Mesenchymal stem cell (in vitro differentiated cells and primary cell): ENCODE data around the gene BTD.

Experiments used
- DNase-seq: peaks from one replicate; pipeline ENCODE4 v3.0.0-alpha.2; 2013
- H2AFZ ChIP-seq: one replicate; pipeline ENCODE4 v1.6.1; 2013; ENCODE audit warnings: low read depth, mild to moderate bottlenecking, control low read depth, inconsistent platforms, low read length, moderate library complexity
- H2AK5ac ChIP-seq: 2 replicates; pipeline ENCODE4 v1.6.1; 2013; ENCODE audit warnings: low read length, moderate library complexity, mild to moderate bottlenecking, inconsistent platforms; ENCODE audit not compliant: severe bottlenecking
- H2BK120ac ChIP-seq: one replicate; pipeline ENCODE4 v1.6.1; 2013; ENCODE audit warnings: low read depth, mild to moderate bottlenecking, inconsistent platforms, low read length, moderate library complexity
- H2BK12ac ChIP-seq, 2 experiments: one replicate each; pipeline ENCODE4 v1.6.1; 2013; ENCODE audit warnings: inconsistent platforms in 2 of 2, low read length in 2 of 2, mild to moderate bottlenecking in 2 of 2, moderate library complexity in 2 of 2, control low read depth in 1 of 2
- H2BK15ac ChIP-seq: one replicate; pipeline ENCODE4 v1.6.1; 2013; ENCODE audit warnings: mild to moderate bottlenecking, low read depth, inconsistent platforms; ENCODE audit not compliant: poor library complexity, severe bottlenecking
- H2BK5ac ChIP-seq: 2 replicates; pipeline ENCODE4 v1.6.1; 2013; ENCODE audit warnings: low read depth, mild to moderate bottlenecking, low read length, control low read depth, inconsistent platforms; ENCODE audit not compliant: poor library complexity, severe bottlenecking
- H3K14ac ChIP-seq, 2 experiments: one replicate each; pipeline ENCODE4 v1.6.1; 2013; ENCODE audit warnings: inconsistent platforms in 2 of 2, low read length in 2 of 2, control low read depth in 1 of 2, mild to moderate bottlenecking in 1 of 2, moderate library complexity in 1 of 2
- H3K18ac ChIP-seq, 2 experiments: one replicate each; pipeline ENCODE4 v1.6.1; 2013; ENCODE audit warnings: inconsistent platforms in 2 of 2, low read length in 2 of 2, control low read depth in 1 of 2, low read depth in 1 of 2, mild to moderate bottlenecking in 1 of 2
- H3K23ac ChIP-seq, 2 experiments: one replicate each; pipeline ENCODE4 v1.6.1; 2013; ENCODE audit warnings: inconsistent platforms in 2 of 2, low read length in 2 of 2, mild to moderate bottlenecking in 2 of 2, moderate library complexity in 2 of 2, control low read depth in 1 of 2
- H3K27ac ChIP-seq: 2 replicates; pipeline ENCODE4 v1.5.1; 2013; ENCODE audit warnings: mild to moderate bottlenecking, moderate library complexity, low read length, control low read depth, inconsistent platforms; ENCODE audit not compliant: poor library complexity, severe bottlenecking
- H3K27me3 ChIP-seq, 2 experiments: 2 replicates each; pipeline versions ENCODE4 v1.6.1 to v1.7.0; 2013; ENCODE audit warnings: low read length in 2 of 2, mild to moderate bottlenecking in 2 of 2, moderate library complexity in 2 of 2, control low read depth in 1 of 2, inconsistent platforms in 1 of 2; ENCODE audit not compliant: control insufficient read depth in 1 of 2, insufficient read depth in 1 of 2
- H3K36me3 ChIP-seq, 2 experiments: 2 replicates each; pipeline versions ENCODE4 v1.6.1 to v1.7.0; 2013; ENCODE audit warnings: low read length in 2 of 2, control low read depth in 1 of 2, inconsistent platforms in 1 of 2, low read depth in 1 of 2, mild to moderate bottlenecking in 1 of 2; ENCODE audit not compliant: insufficient read depth in 2 of 2, control insufficient read depth in 1 of 2
- H3K4ac ChIP-seq, 2 experiments: one replicate each; pipeline ENCODE4 v1.6.1; 2013; ENCODE audit warnings: inconsistent platforms in 2 of 2, low read length in 2 of 2, mild to moderate bottlenecking in 2 of 2, moderate library complexity in 2 of 2, control low read depth in 1 of 2, low read depth in 1 of 2
- H3K4me1 ChIP-seq: 2 replicates; pipeline ENCODE4 v1.6.1; 2013; ENCODE audit warnings: low read depth, low read length, control low read depth; ENCODE audit not compliant: control insufficient read depth, insufficient read depth
- H3K4me2 ChIP-seq: 2 replicates; pipeline ENCODE4 v1.6.1; 2013; ENCODE audit warnings: low read length, mild to moderate bottlenecking, inconsistent platforms; ENCODE audit not compliant: poor library complexity, severe bottlenecking
- H3K4me3 ChIP-seq, 2 experiments: 2 replicates each; pipeline versions ENCODE4 v1.5.1 to v1.7.0; 2013; ENCODE audit warnings: low read length in 2 of 2, mild to moderate bottlenecking in 2 of 2, control low read depth in 1 of 2, low read depth in 1 of 2; ENCODE audit not compliant: insufficient read depth in 1 of 2
- H3K79me1 ChIP-seq: replicated peaks from 2 replicates; pipeline ENCODE4 v1.6.1; 2013; ENCODE audit warnings: mild to moderate bottlenecking, control low read depth, low read length, inconsistent platforms; ENCODE audit not compliant: poor library complexity, severe bottlenecking
- H3K9ac ChIP-seq: 2 replicates; pipeline ENCODE4 v1.7.0; 2013; ENCODE audit warnings: mild to moderate bottlenecking, low read length, moderate library complexity
- H3K9me3 ChIP-seq: 2 replicates; pipeline ENCODE4 v1.7.0; 2013; ENCODE audit warnings: mild to moderate bottlenecking, low read length; ENCODE audit not compliant: control insufficient read depth
- H4K8ac ChIP-seq: one replicate; pipeline ENCODE4 v1.6.1; 2013; ENCODE audit warnings: inconsistent platforms, mild to moderate bottlenecking, low read length, moderate library complexity
- H4K91ac ChIP-seq: one replicate; pipeline ENCODE4 v1.6.1; 2013; ENCODE audit warnings: mild to moderate bottlenecking, low read length, inconsistent platforms
- WGBS: methylation state at CpG from one replicate; pipeline ENCODE4 v1.1.7; 2013; ENCODE audit warnings: mixed read lengths; 5-methylcytosine and 5-hydroxymethylcytosine counted together

BTD gene

DNA sequence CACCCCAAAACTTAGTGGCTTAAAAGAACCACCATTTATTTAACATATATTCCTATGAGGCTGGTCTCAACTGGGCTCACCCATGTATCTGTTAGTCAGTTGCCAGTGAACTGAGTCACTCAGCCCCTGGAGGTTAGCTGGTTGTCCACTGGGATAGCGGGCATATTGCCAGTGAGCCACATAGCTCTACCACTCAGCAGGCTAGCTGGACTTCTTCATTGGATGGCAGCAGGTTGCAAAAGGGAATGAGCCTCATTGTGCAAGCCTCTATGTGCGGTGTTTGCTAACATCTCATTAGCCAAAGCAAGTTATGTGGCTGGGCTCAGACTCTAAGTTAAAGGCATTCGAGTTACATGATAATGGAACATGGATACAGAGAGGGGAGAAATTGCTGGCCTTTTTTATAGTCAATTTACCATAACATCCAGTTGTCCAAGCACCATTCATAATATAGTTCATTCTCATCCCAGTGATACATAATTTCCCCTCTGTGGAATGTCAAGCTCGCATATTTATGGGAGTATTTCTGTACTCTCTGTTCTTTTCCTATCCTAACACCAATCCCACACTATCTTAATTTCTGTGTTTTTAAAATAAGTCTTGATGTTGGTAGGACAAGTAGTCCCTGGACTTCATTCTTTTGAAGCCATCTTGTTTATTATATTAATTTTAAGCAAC, 8.7 kb downstream of the BTD start:
- Histone ChIP-seq H4K91ac (no peak overlapping the region), H3K9me3 (no peaks in the 10 kb centered on the region), H2BK120ac (no peak overlapping the region), H2AFZ (no peak overlapping the region), H3K4me2 (no peak overlapping the region), H2BK12ac (no peak overlapping the region), H3K27ac (no peak overlapping the region), H2BK15ac (no peak overlapping the region), H3K4me3 (no peak overlapping the region), H3K4me1 (no peaks in the 10 kb centered on the region), H3K79me1 (peaks cover 4% of the 10 kb centered on the region), H3K27me3 (no peaks in the 10 kb centered on the region), H3K4ac (no peak overlapping the region), H4K8ac (no peak overlapping the region), H2BK5ac (no peak overlapping the region), H3K23ac (no peak overlapping the region), H3K36me3 (no peaks in the 10 kb centered on the region), H3K18ac (no peak overlapping the region), H3K9ac (no peak overlapping the region), H2AK5ac (no peak overlapping the region), H3K14ac (no peak overlapping the region)
- DNase-seq = peak; percentile 75
- WGBS = 93% methylated on average over 2 of the region's 4 CpGs

DNA sequence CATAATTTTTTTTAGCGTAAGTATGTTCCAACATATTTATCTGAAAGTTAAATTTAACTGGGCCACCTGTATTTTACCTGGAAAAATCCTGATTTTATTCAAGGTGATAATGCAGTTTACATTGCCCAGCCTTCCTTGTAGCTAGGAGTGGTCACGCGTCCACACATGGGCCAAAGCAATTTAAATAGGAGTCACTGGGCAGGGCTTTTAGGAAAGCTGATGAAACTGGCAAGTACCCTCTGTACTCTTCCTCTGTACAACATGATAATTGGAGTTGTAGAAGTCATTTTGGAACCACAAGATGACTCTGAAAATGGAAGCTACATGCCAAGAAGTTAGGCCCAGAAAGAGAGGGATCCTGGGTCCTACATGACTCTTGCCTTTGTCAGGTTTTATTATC, 9.5 kb downstream of the BTD start:
- H3K27me3 ChIP-seq = no peaks in the 10 kb centered on the region
- no peak overlapping the region for H2BK15ac ChIP-seq
- no peak overlapping the region for H3K9ac ChIP-seq
- no peak overlapping the region for H2AK5ac ChIP-seq
- H3K79me1 ChIP-seq = peaks cover 4% of the 10 kb centered on the region
- no peak for DNase-seq
- H2BK5ac ChIP-seq = no peak overlapping the region
- no peaks in the 10 kb centered on the region for H3K36me3 ChIP-seq
- H3K23ac ChIP-seq = no peak overlapping the region
- no peak overlapping the region for H2BK120ac ChIP-seq
- no peak overlapping the region for H2BK12ac ChIP-seq
- H3K27ac ChIP-seq = no peak overlapping the region
- H4K8ac ChIP-seq = no peak overlapping the region
- H3K4ac ChIP-seq = no peak overlapping the region
- H3K4me2 ChIP-seq = no peak overlapping the region
- WGBS = 100% methylated on average over 2 of the region's 3 CpGs
- no peak overlapping the region for H2AFZ ChIP-seq
- no peaks in the 10 kb centered on the region for H3K9me3 ChIP-seq
- no peak overlapping the region for H4K91ac ChIP-seq
- H3K4me3 ChIP-seq = no peak overlapping the region
- no peak overlapping the region for H3K18ac ChIP-seq
- H3K4me1 ChIP-seq = no peaks in the 10 kb centered on the region
- H3K14ac ChIP-seq = no peak overlapping the region

DNA sequence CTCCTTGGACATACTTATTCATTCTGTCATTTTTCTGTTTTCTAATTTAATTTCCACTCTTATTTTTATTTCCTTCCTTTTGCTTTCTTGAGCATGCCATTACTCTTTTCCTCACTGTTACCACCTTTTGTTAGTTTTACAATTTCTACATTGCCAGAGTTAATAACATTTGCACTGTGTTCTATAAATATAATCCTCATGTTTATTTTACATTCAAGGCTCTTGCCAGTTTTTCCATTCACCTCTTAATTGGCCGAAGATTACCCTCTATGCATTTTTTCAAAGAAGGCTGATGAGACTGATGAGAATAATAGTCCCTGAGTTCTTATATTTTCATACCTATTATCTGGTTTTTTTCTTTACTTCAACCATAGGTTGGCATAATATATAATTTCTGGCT, 10.5 kb downstream of the BTD start:
- no peak overlapping the region for H3K27ac ChIP-seq
- H3K4ac ChIP-seq = no peak overlapping the region
- H3K4me3 ChIP-seq = no peak overlapping the region
- no peak overlapping the region for H3K9ac ChIP-seq
- DNase-seq = no peak
- H3K9me3 ChIP-seq = no peaks in the 10 kb centered on the region
- H3K4me1 ChIP-seq = no peaks in the 10 kb centered on the region
- whole genome bisulfite sequencing = no CpG with 5 or more reads among the region's 1 CpG
- H3K14ac ChIP-seq = no peak overlapping the region
- no peak overlapping the region for H3K23ac ChIP-seq
- H3K4me2 ChIP-seq = no peak overlapping the region
- H2BK12ac ChIP-seq = no peak overlapping the region
- H3K79me1 ChIP-seq = peaks cover 4% of the 10 kb centered on the region
- no peaks in the 10 kb centered on the region for H3K36me3 ChIP-seq
- no peak overlapping the region for H2BK15ac ChIP-seq
- H4K8ac ChIP-seq = no peak overlapping the region
- no peak overlapping the region for H2AK5ac ChIP-seq
- H4K91ac ChIP-seq = no peak overlapping the region
- no peaks in the 10 kb centered on the region for H3K27me3 ChIP-seq
- H2BK120ac ChIP-seq = no peak overlapping the region
- H2AFZ ChIP-seq = no peak overlapping the region
- H2BK5ac ChIP-seq = no peak overlapping the region
- H3K18ac ChIP-seq = no peak overlapping the region

DNA sequence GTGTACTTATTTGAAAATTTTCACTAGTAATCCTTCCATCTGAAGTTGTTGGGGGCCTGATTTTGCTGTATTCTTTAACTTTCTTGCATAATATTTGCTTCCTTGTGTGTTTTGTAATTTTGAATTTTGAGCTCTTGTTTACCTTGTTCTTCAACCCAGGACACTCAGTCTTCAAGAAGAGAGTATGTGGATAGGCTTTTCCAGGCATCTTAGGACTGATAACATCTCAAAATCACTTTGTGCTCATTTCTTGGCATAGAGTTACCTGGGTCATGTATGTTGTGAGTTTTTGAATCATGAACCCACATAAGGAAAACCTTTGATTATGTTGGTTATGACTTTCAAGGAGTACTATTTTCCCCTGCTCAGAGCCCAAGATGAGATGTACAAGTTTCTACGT, 13.4 kb downstream of the BTD start:
- no peak overlapping the region for H3K27ac ChIP-seq

More for the DNA sequence above, 13.4 kb downstream of the BTD start:
- H3K4me1 ChIP-seq = no peaks in the 10 kb centered on the region
- H2BK5ac ChIP-seq = no peak overlapping the region
- DNase-seq = no peak
- no peak overlapping the region for H3K4me3 ChIP-seq
- H3K18ac ChIP-seq = no peak overlapping the region
- H3K36me3 ChIP-seq = no peaks in the 10 kb centered on the region
- H2AFZ ChIP-seq = no peak overlapping the region
- H3K4me2 ChIP-seq = no peak overlapping the region
- H3K14ac ChIP-seq = no peak overlapping the region
- no peak overlapping the region for H2AK5ac ChIP-seq
- no peaks in the 10 kb centered on the region for H3K79me1 ChIP-seq
- H2BK120ac ChIP-seq = no peak overlapping the region
- peaks cover 11% of the 10 kb centered on the region for H3K9me3 ChIP-seq
- H3K23ac ChIP-seq = no peak overlapping the region
- no peak overlapping the region for H3K9ac ChIP-seq
- H4K91ac ChIP-seq = no peak overlapping the region
- no peak overlapping the region for H3K4ac ChIP-seq
- no peak overlapping the region for H2BK15ac ChIP-seq
- H4K8ac ChIP-seq = no peak overlapping the region
- WGBS = 100% methylated on average over 1 of the region's 1 CpG
- H3K27me3 ChIP-seq = no peaks in the 10 kb centered on the region
- no peak overlapping the region for H2BK12ac ChIP-seq
